NCI-H510A (cell line): ENCODE results near the gene GEMIN7.

ENCODE experiments used
- DNase-seq: peaks from one replicate; lab custom pipeline; 2025; lab: John Stamatoyannopoulos, UW

GEMIN7 gene

GRCh38 chr19:45079063-45079910 is at the start of gene GEMIN7:
TSS of gene GEMIN7 (plus strand) at chr19:45079260. CDS start at chr19:45090115, 10,855 bp downstream.
- peak; percentile 67 for DNase-seq

- no peak for DNase-seq
These were observed 48.2 kb upstream of the GEMIN7 start for GRCh38 chr19:45030825-45031224.

GRCh38 chr19:45032421-45032820 is 46.6 kb upstream of the GEMIN7 start:
- DNase-seq = no peak

- DNase-seq = no peak
These were observed 43.3 kb upstream of the GEMIN7 start for GRCh38 chr19:45035755-45036154.

GRCh38 chr19:45037393-45038169 is 41.5 kb upstream of the GEMIN7 start:
- no peak for DNase-seq

GRCh38 chr19:45038931-45039893 is 39.8 kb upstream of the GEMIN7 start, which contains the start of gene CLASRP:
TSS of gene CLASRP (plus strand) at chr19:45039045. CDS start at chr19:45040213, 1,168 bp downstream.
- peak; percentile 78 for DNase-seq

- no peak for DNase-seq
These were observed 38.8 kb upstream of the GEMIN7 start for GRCh38 chr19:45040059-45040771.

- DNase-seq = no peak
These were observed 37.9 kb upstream of the GEMIN7 start for GRCh38 chr19:45041125-45041524.

GRCh38 chr19:45045671-45046353 is 33.2 kb upstream of the GEMIN7 start:
- no peak for DNase-seq

GRCh38 chr19:45046355-45046754 is 32.7 kb upstream of the GEMIN7 start:
- DNase-seq = no peak

- no peak for DNase-seq
These were observed 31.8 kb upstream of the GEMIN7 start for GRCh38 chr19:45047188-45047797.

- DNase-seq = no peak
These were observed 29.9 kb upstream of the GEMIN7 start for GRCh38 chr19:45049073-45049736.

- no peak for DNase-seq
These were observed 29.0 kb upstream of the GEMIN7 start for GRCh38 chr19:45050036-45050435.

GRCh38 chr19:45051929-45052579 is 27.0 kb upstream of the GEMIN7 start:
- no peak for DNase-seq

- DNase-seq = no peak
These were observed 22.2 kb upstream of the GEMIN7 start for GRCh38 chr19:45056831-45057230.

- no peak for DNase-seq
These were observed 21.6 kb upstream of the GEMIN7 start for GRCh38 chr19:45057444-45057843.

- DNase-seq = no peak
These were observed 20.4 kb upstream of the GEMIN7 start for GRCh38 chr19:45058622-45059159.

- peak; percentile 30 for DNase-seq
These were observed 19.6 kb upstream of the GEMIN7 start for GRCh38 chr19:45059258-45059965.
